Measurements from ENCODE around the gene RPS25.

DNA sequence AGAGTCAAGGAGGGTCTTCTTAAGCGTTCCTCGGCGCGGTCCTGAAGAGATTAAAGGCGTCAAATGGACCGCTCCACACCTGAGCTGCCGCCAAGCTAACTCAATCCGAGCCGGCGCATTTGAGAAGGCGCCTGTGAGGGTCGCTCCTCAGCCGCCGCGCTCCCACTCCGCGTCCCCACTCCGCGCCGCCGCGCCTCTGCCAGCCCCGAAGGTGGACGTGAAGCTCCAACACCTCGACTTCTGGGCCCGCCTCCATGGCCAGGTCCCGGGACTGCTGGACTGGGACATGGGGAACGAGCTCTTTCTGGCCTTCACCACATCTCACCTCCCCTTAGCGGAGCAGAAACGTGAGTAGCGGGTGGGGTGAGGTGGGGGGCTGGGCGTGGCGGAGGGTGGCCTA, 46.5 kb downstream of the RPS25 start, which contains the start of gene FOXR1:
- TF ChIP-seq SUZ12 (IDR thresholded peaks at IDR 0.05; ENCODE audit: extremely low read depth, insufficient read depth, insufficient read length) (no peak), YY1 (IDR thresholded peaks at IDR 0.05; ENCODE audit: insufficient read depth, insufficient read length) (no peak), ZNF274 (IDR thresholded peaks at IDR 0.05; ENCODE audit: low read depth, low read length) (no peak)
